ENCODE measurements around the gene SF3A2.
A peak's percentile ranks its signal among the peaks of the same experiment; 100 is the strongest.
"Not testable (repeated sequence)": the region's sequence is repeated elsewhere in the genome, so short reads cannot be mapped to it uniquely, and the experiment has no call there.

Gene SF3A2

DNA sequence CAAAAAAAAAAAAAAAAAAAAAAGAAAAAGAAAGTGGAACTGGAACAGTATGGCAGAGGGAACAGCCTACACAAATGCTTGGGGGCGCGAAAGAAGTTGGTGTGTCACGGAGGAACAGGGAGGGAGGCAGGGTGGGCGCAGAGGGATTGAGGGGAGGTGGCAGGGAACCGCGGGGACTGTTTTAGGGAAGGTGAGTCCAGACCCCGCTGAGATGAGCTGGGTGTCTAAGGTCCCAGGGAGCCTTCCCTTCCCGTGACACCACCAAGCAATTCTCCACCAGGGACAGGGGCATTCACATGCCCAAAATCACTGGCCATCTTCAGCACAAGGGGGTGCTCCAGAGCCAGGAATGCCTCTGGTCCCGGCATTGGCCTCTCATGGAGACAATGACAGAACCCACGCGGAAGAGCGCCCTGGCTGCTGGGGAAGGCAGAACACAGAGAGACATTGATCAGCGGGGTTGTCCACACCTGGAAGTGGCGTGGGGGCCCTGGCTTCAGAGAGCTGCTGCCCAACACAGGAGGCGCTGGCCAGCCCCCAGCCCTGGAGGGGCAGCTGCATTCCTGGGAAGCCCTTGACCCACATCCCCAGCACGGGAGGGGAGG lies 38.4 kb downstream of the SF3A2 start:
- H3K4me3 ChIP-seq (ENCODE audit: insufficient read length, low read depth): no peak overlapping the region
- no peaks in the 10 kb centered on the region for H3K9me3 ChIP-seq (ENCODE audit: insufficient read depth, low read length)
- DNase-seq (ENCODE audit: low read depth, low spot score): no peak
- peaks cover 43% of the 10 kb centered on the region for H3K36me3 ChIP-seq (ENCODE audit: insufficient read depth, insufficient read length, low read length)
- H3K27me3 ChIP-seq (ENCODE audit: insufficient read depth, insufficient read length): no peaks in the 10 kb centered on the region
- H3K4me1 ChIP-seq (ENCODE audit: insufficient read depth, insufficient read length): peaks cover 30% of the 10 kb centered on the region
- H3K9ac ChIP-seq (ENCODE audit: insufficient read length, low read depth): peak overlapping the region; percentile 42
- TF ChIP-seq SUZ12 (IDR thresholded peaks at IDR 0.05; ENCODE audit: extremely low read depth, insufficient read depth, insufficient read length) (no peak), YY1 (IDR thresholded peaks at IDR 0.05; ENCODE audit: insufficient read depth, insufficient read length) (no peak), ZNF274 (IDR thresholded peaks at IDR 0.05; ENCODE audit: low read depth, low read length) (no peak)

DNA sequence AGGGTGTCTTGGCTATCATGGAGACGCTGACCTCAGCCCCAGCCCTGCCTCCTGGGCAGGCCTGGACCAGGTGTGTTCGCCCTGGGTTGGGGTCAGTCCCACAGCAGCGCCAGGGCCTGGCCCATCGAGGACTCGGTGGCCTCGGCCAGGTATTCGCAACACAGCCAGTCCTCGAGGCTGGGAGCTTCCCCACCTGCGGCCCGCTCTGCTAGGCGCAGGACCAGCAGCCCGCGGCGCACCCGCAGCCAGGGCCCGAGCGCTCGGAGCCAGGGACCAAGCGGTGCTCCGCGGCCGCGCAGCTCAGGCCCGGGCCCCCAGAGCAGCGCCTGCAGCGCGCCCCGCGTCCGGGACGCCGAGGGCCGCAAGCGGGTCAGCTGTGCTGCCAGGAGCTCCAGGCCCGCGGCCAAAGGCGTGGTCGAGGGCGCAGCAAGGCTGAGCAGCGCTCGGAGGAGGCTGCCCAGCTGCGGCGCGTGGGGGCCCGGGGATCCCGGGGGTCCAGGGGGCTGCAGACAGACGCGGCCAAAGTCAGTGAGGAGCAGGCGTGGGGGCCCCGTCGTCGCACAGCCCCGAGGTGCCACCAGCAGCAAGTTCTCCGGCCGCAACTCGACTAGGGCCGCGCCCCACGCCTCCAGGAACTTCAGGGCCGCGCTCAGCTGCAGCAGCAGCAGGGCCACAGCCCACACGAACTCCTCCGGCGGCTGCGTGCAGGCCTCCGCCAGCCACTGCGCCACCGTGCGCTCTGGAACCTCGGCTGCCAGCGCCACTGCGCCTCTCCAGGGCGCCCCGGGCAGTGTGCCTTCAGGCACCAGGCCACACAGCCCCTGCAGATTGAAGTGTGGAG lies 39.2 kb downstream of the SF3A2 start:
- H3K36me3 ChIP-seq (ENCODE audit: insufficient read depth, insufficient read length, low read length): peaks cover 37% of the 10 kb centered on the region
- no peak for DNase-seq (ENCODE audit: low read depth, low spot score)
- TF ChIP-seq ZNF274 (IDR thresholded peaks at IDR 0.05; ENCODE audit: low read depth, low read length): no peak
- TF ChIP-seq YY1 (IDR thresholded peaks at IDR 0.05; ENCODE audit: insufficient read depth, insufficient read length): no peak
- TF ChIP-seq SUZ12 (IDR thresholded peaks at IDR 0.05; ENCODE audit: extremely low read depth, insufficient read depth, insufficient read length): no peak
- no peaks in the 10 kb centered on the region for H3K27me3 ChIP-seq (ENCODE audit: insufficient read depth, insufficient read length)
- no peaks in the 10 kb centered on the region for H3K9me3 ChIP-seq (ENCODE audit: insufficient read depth, low read length)
- peaks cover 30% of the 10 kb centered on the region for H3K4me1 ChIP-seq (ENCODE audit: insufficient read depth, insufficient read length)
- H3K4me3 ChIP-seq (ENCODE audit: insufficient read length, low read depth): no peak overlapping the region
- H3K9ac ChIP-seq (ENCODE audit: insufficient read length, low read depth): peak overlapping the region; percentile 42

GRCh38 chr19:2276429-2276986 lies 39.9 kb downstream of the SF3A2 start:
- H3K9ac ChIP-seq (ENCODE audit: insufficient read length, low read depth): peak overlapping the region; percentile 42
- H3K4me3 ChIP-seq (ENCODE audit: insufficient read length, low read depth): no peak overlapping the region
- H3K36me3 ChIP-seq (ENCODE audit: insufficient read depth, insufficient read length, low read length): peaks cover 30% of the 10 kb centered on the region
- peaks cover 29% of the 10 kb centered on the region for H3K4me1 ChIP-seq (ENCODE audit: insufficient read depth, insufficient read length)
- DNase-seq (ENCODE audit: low read depth, low spot score): no peak
- H3K27me3 ChIP-seq (ENCODE audit: insufficient read depth, insufficient read length): peaks cover under 1% of the 10 kb centered on the region
- TF ChIP-seq ZNF274 (IDR thresholded peaks at IDR 0.05; ENCODE audit: low read depth, low read length): no peak
- no peak for TF ChIP-seq YY1 (IDR thresholded peaks at IDR 0.05; ENCODE audit: insufficient read depth, insufficient read length)
- TF ChIP-seq SUZ12 (IDR thresholded peaks at IDR 0.05; ENCODE audit: extremely low read depth, insufficient read depth, insufficient read length): no peak
- no peaks in the 10 kb centered on the region for H3K9me3 ChIP-seq (ENCODE audit: insufficient read depth, low read length)

DNA sequence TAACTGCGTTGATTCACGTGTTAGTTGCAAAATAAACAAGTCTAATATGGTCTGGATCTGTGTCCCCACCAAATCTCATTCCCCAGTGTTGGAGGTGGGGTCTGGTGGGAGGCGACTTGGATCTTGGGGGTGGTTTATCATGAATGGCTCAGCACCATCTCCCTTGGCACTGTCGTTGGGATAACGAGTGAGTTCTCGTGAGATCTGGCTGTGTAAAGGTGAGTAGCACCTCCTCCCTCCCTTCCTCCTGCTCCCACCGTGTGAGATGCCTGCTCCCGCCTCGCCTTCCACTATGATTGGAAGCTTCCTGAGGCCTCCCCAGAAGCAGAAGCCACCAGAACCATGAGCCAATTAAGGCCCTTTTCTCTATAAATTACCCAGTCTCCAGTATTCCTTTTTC lies 40.5 kb downstream of the SF3A2 start:
- Histone ChIP-seq H3K27me3 (ENCODE audit: insufficient read depth, insufficient read length) (peaks cover 7% of the 10 kb centered on the region), H3K36me3 (ENCODE audit: insufficient read depth, insufficient read length, low read length) (peaks cover 25% of the 10 kb centered on the region), H3K9ac (ENCODE audit: insufficient read length, low read depth) (no peak overlapping the region), H3K9me3 (ENCODE audit: insufficient read depth, low read length) (no peaks in the 10 kb centered on the region), H3K4me3 (ENCODE audit: insufficient read length, low read depth) (no peak overlapping the region), H3K4me1 (ENCODE audit: insufficient read depth, insufficient read length) (peaks cover 25% of the 10 kb centered on the region)
- DNase-seq (ENCODE audit: low read depth, low spot score): no peak
- TF ChIP-seq ZNF274 (IDR thresholded peaks at IDR 0.05; ENCODE audit: low read depth, low read length) (no peak), SUZ12 (IDR thresholded peaks at IDR 0.05; ENCODE audit: extremely low read depth, insufficient read depth, insufficient read length) (no peak), YY1 (IDR thresholded peaks at IDR 0.05; ENCODE audit: insufficient read depth, insufficient read length) (no peak)

- H3K4me1 ChIP-seq (ENCODE audit: insufficient read depth, insufficient read length): peaks cover 20% of the 10 kb centered on the region
- DNase-seq (ENCODE audit: low read depth, low spot score): no peak
- no peak for TF ChIP-seq SUZ12 (IDR thresholded peaks at IDR 0.05; ENCODE audit: extremely low read depth, insufficient read depth, insufficient read length)
- no peak for TF ChIP-seq ZNF274 (IDR thresholded peaks at IDR 0.05; ENCODE audit: low read depth, low read length)
- no peak for TF ChIP-seq YY1 (IDR thresholded peaks at IDR 0.05; ENCODE audit: insufficient read depth, insufficient read length)
- no peak overlapping the region for H3K9ac ChIP-seq (ENCODE audit: insufficient read length, low read depth)
- H3K4me3 ChIP-seq (ENCODE audit: insufficient read length, low read depth): no peak overlapping the region
- peaks cover 11% of the 10 kb centered on the region for H3K36me3 ChIP-seq (ENCODE audit: insufficient read depth, insufficient read length, low read length)
- H3K9me3 ChIP-seq (ENCODE audit: insufficient read depth, low read length): no peaks in the 10 kb centered on the region
- H3K27me3 ChIP-seq (ENCODE audit: insufficient read depth, insufficient read length): peaks cover 19% of the 10 kb centered on the region
Observed at GRCh38 chr19:2278459-2279158, 42.0 kb downstream of the SF3A2 start.

GRCh38 chr19:2280633-2281264 lies 44.1 kb downstream of the SF3A2 start:
- H3K9me3 ChIP-seq (ENCODE audit: insufficient read depth, low read length): no peaks in the 10 kb centered on the region
- no peak overlapping the region for H3K4me3 ChIP-seq (ENCODE audit: insufficient read length, low read depth)
- H3K4me1 ChIP-seq (ENCODE audit: insufficient read depth, insufficient read length): peaks cover 6% of the 10 kb centered on the region
- H3K36me3 ChIP-seq (ENCODE audit: insufficient read depth, insufficient read length, low read length): peaks cover 4% of the 10 kb centered on the region
- H3K27me3 ChIP-seq (ENCODE audit: insufficient read depth, insufficient read length): peaks cover 23% of the 10 kb centered on the region
- no peak overlapping the region for H3K9ac ChIP-seq (ENCODE audit: insufficient read length, low read depth)
- no peak for DNase-seq (ENCODE audit: low read depth, low spot score)
- TF ChIP-seq YY1 (IDR thresholded peaks at IDR 0.05; ENCODE audit: insufficient read depth, insufficient read length): no peak
- TF ChIP-seq ZNF274 (IDR thresholded peaks at IDR 0.05; ENCODE audit: low read depth, low read length): no peak
- no peak for TF ChIP-seq SUZ12 (IDR thresholded peaks at IDR 0.05; ENCODE audit: extremely low read depth, insufficient read depth, insufficient read length)

GRCh38 chr19:2281265-2282061 lies 44.8 kb downstream of the SF3A2 start:
- Histone ChIP-seq H3K27me3 (ENCODE audit: insufficient read depth, insufficient read length) (peaks cover 30% of the 10 kb centered on the region), H3K4me3 (ENCODE audit: insufficient read length, low read depth) (peak overlapping the region; percentile 28), H3K9ac (ENCODE audit: insufficient read length, low read depth) (peak overlapping the region; percentile 59)
- DNase-seq (ENCODE audit: low read depth, low spot score); H3K36me3 ChIP-seq (ENCODE audit: insufficient read depth, insufficient read length, low read length); H3K4me1 ChIP-seq (ENCODE audit: insufficient read depth, insufficient read length); H3K9me3 ChIP-seq (ENCODE audit: insufficient read depth, low read length): not testable (repeated sequence)
